PFSK-1 (cell line): Measurements from ENCODE around the gene LRMDA.

Experiments used
- FOXP2 ChIP-seq: optimal IDR thresholded peaks from 2 replicates; pipeline ENCODE3; 2011; ENCODE audit warnings: borderline replicate concordance, control low read depth, inconsistent platforms; ENCODE audit not compliant: insufficient read depth; ENCODE audit errors: extremely low read length, extremely low read depth
- POLR2AphosphoS5 ChIP-seq: IDR thresholded peaks from 2 replicates; pipeline ENCODE4 v1.6.1; 2012; ENCODE audit warnings: low read depth, mild to moderate bottlenecking, control low read depth, low read length, moderate library complexity
- SIN3A ChIP-seq: IDR thresholded peaks from 2 replicates; pipeline ENCODE4 v1.6.1; 2012; ENCODE audit warnings: mild to moderate bottlenecking, low read length, moderate library complexity, borderline replicate concordance; ENCODE audit not compliant: insufficient read depth
- TAF1 ChIP-seq: IDR thresholded peaks from 2 replicates; pipeline ENCODE4 v1.6.1; 2012; ENCODE audit warnings: low read length, control low read depth, borderline replicate concordance; ENCODE audit not compliant: insufficient read depth
- TF ChIP-seq, protein P1 (sequence below), 2 experiments: IDR thresholded peaks; 2 replicates each; pipeline versions ENCODE4 v1.6.1 to v1.8.0; 2011 to 2012; ENCODE audit warnings: low read depth in 2 of 2, low read length in 2 of 2, control low read depth in 1 of 2, inconsistent platforms in 1 of 2, mild to moderate bottlenecking in 1 of 2, moderate library complexity in 1 of 2; ENCODE audit not compliant: insufficient read depth in 1 of 2

Gene LRMDA

GRCh38 chr10:76138286-76138685 lies 706.9 kb downstream of the LRMDA start:
- no peak for TF ChIP-seq POLR2AphosphoS5
- TF ChIP-seq, protein P1, sequence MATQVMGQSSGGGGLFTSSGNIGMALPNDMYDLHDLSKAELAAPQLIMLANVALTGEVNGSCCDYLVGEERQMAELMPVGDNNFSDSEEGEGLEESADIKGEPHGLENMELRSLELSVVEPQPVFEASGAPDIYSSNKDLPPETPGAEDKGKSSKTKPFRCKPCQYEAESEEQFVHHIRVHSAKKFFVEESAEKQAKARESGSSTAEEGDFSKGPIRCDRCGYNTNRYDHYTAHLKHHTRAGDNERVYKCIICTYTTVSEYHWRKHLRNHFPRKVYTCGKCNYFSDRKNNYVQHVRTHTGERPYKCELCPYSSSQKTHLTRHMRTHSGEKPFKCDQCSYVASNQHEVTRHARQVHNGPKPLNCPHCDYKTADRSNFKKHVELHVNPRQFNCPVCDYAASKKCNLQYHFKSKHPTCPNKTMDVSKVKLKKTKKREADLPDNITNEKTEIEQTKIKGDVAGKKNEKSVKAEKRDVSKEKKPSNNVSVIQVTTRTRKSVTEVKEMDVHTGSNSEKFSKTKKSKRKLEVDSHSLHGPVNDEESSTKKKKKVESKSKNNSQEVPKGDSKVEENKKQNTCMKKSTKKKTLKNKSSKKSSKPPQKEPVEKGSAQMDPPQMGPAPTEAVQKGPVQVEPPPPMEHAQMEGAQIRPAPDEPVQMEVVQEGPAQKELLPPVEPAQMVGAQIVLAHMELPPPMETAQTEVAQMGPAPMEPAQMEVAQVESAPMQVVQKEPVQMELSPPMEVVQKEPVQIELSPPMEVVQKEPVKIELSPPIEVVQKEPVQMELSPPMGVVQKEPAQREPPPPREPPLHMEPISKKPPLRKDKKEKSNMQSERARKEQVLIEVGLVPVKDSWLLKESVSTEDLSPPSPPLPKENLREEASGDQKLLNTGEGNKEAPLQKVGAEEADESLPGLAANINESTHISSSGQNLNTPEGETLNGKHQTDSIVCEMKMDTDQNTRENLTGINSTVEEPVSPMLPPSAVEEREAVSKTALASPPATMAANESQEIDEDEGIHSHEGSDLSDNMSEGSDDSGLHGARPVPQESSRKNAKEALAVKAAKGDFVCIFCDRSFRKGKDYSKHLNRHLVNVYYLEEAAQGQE (IDR thresholded peaks at IDR 0.05; ENCODE audit: insufficient read depth in 1 of 2, low read depth in 2 of 2, low read length in 2 of 2), result no peak
- no peak for TF ChIP-seq SIN3A
- no peak for TF ChIP-seq FOXP2
- TF ChIP-seq TAF1, result no peak

DNA sequence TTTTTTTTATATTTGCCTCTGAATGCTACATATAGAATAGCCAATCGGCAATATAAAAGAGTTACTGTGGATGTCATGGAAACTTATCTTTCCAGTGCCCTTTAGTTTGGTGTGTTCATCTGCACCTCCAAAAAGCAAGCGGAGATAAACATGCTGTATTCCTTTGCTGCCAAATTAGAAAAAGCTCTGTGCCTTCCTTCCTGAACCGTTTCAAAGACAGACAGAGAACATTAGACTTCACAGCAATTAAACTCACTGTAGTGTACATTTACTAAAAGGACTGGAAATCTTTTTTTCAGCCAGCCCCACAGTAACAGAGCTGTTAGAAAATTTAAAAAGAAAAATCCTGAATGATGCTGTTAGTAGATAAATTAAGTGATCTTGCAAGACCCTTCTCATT lies 707.5 kb downstream of the LRMDA start:
- TF ChIP-seq, protein P1 (IDR thresholded peaks at IDR 0.05; ENCODE audit: insufficient read depth in 1 of 2, low read depth in 2 of 2, low read length in 2 of 2), result no peak
- TF ChIP-seq POLR2AphosphoS5 (no peak), SIN3A (no peak), TAF1 (no peak), FOXP2 (no peak)

DNA sequence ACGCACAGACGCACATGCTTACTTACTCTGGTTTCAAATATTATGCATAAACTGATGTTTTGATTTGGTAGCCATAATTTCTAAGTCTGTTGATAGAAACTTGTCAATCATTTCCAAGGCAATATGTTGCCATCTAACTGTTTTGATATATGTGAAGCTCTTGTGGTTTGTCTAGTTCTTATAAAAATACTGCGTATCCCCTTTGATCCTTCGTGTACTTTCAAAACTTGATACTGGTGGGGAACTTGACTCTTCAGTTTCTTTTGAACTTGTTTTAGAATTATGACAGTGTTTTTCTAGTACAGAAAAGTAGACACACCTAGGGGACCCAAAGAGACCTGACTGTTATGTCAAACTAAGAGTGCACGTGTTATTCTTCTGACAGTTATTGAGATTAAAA lies 708.0 kb downstream of the LRMDA start:
- TF ChIP-seq TAF1 (no peak), FOXP2 (no peak), POLR2AphosphoS5 (no peak), SIN3A (no peak)
- TF ChIP-seq, protein P1 (IDR thresholded peaks at IDR 0.05; ENCODE audit: insufficient read depth in 1 of 2, low read depth in 2 of 2, low read length in 2 of 2), result no peak

DNA sequence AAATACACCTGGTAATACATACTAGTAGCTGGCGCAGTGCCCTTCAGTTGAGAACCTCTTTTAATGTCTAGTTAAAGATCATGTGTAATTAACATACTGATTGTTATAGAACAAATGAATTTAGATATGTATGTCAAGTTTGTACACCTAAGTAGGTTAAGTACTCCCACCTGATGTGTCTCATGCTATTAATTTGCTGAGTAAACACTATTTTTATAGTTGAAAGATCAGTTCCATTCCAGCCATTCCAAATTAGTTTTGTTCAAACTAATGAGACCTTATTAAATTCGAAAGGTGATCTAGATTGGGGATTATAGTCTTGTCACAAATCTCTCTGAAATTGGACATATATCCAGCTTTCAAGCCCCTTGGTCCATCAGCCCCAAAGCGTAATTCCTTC lies 710.0 kb downstream of the LRMDA start:
- TF ChIP-seq POLR2AphosphoS5, result no peak

DNA sequence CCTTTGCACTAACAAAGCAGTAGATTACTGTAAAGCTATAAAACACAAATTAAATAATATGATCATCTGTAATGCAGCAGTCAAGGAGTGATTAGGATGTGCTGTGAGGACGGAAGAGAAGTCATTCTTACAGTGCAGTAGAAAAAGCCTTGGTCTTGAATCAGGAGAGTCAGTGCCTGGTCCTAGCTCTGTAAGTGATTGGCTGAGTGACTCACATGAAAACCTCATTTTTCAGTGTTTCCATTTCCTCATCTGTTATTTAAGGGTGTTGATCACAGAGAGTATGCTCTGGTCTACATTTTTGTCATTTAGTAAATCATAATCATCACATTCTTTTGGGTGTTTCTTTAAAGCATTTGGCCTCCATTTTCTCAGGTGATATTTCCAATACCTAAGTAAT lies 717.8 kb downstream of the LRMDA start:
- TF ChIP-seq FOXP2, result no peak
- TF ChIP-seq SIN3A, result no peak
- TF ChIP-seq TAF1, result no peak

- TF ChIP-seq FOXP2 (no peak), POLR2AphosphoS5 (no peak), TAF1 (no peak), SIN3A (no peak)
- TF ChIP-seq, protein P1 (IDR thresholded peaks at IDR 0.05; ENCODE audit: insufficient read depth in 1 of 2, low read depth in 2 of 2, low read length in 2 of 2), result no peak
Measured at GRCh38 chr10:76149602-76150138, 718.2 kb downstream of the LRMDA start.
